ENCODE measurements around the gene NID1. TPM values are rescaled to one million over a fixed set of nuclear protein-coding genes. Genes with fewer than 3 reads are reported as not detected.

Gene NID1
- total RNA-seq, 1 donor = 204 TPM

DNA sequence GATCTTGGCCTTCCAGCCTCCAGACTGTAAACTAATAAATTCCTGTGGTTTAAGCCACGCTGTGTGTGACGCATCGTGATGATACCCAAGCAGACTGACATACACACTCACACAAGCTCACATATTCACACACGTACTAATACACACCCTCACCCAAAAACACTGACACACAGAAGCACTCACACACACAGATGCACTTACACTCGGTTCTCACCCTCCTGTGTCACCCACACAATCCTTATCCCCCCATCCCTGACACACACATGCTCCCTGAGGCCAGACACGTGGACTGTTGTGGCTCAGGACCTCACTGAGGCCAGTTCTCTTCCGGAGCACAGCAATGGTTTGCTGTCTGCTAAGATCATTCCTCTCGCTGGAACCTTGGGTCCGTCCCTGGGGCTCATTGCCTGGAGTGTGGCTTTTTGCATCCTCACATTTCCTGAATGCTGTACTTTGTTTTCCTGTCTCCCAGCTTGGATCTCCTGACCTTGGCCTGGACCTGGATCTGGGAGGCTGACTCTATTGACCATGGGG, 121.2 kb downstream of the NID1 start:
- DNase-seq (ENCODE audit: low read depth) = peak; percentile 99
- H3K4me3 ChIP-seq (ENCODE audit: low read depth, low read length) = no peak overlapping the region
- TF ChIP-seq, protein P1, sequence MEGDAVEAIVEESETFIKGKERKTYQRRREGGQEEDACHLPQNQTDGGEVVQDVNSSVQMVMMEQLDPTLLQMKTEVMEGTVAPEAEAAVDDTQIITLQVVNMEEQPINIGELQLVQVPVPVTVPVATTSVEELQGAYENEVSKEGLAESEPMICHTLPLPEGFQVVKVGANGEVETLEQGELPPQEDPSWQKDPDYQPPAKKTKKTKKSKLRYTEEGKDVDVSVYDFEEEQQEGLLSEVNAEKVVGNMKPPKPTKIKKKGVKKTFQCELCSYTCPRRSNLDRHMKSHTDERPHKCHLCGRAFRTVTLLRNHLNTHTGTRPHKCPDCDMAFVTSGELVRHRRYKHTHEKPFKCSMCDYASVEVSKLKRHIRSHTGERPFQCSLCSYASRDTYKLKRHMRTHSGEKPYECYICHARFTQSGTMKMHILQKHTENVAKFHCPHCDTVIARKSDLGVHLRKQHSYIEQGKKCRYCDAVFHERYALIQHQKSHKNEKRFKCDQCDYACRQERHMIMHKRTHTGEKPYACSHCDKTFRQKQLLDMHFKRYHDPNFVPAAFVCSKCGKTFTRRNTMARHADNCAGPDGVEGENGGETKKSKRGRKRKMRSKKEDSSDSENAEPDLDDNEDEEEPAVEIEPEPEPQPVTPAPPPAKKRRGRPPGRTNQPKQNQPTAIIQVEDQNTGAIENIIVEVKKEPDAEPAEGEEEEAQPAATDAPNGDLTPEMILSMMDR (IDR thresholded peaks at IDR 0.05; ENCODE audit: insufficient read depth, low read depth, low read length) = no peak

DNA sequence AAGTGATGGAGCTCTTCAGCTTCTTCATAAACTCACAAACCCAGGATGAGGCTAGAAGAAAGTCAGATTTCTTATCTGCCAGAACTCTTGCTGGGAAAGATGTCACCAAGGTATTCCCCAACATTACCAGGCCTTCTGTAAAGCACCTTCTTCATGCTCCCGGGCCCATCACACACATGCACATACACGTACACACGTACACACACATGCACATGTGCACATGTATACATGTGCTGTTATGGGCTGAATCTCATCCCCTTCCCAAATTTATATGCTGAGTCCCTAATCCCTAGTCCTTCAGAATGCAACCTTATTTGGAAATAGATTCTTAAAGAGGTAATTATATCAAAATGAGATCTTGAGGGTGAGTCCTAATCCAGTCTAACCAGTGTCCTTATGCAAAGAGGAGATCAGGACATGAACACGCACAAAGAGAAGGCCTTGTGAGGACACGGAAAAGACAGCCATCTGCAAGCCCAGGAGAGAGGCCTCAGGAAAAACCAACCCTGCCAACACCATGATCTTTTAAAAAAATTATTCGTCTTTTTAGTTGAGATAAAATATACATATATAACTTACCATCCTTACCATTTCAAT, 121.8 kb downstream of the NID1 start:
- TF ChIP-seq, protein P1 (IDR thresholded peaks at IDR 0.05; ENCODE audit: insufficient read depth, low read depth, low read length) = no peak
- no peak for DNase-seq (ENCODE audit: low read depth)
- H3K4me3 ChIP-seq (ENCODE audit: low read depth, low read length) = no peak overlapping the region

- H3K4me3 ChIP-seq (ENCODE audit: low read depth, low read length) = no peak overlapping the region
- no peak for DNase-seq (ENCODE audit: low read depth)
- TF ChIP-seq, protein P1 (IDR thresholded peaks at IDR 0.05; ENCODE audit: insufficient read depth, low read depth, low read length) = no peak
These were observed 122.3 kb downstream of the NID1 start for GRCh38 chr1:235942625-235942934.

- no peak overlapping the region for H3K4me3 ChIP-seq (ENCODE audit: low read depth, low read length)
- DNase-seq (ENCODE audit: low read depth) = peak; percentile 93
- TF ChIP-seq, protein P1 (IDR thresholded peaks at IDR 0.05; ENCODE audit: insufficient read depth, low read depth, low read length) = no peak
These were observed 122.8 kb downstream of the NID1 start for GRCh38 chr1:235941876-235942624.

GRCh38 chr1:235940285-235940684, 124.6 kb downstream of the NID1 start:
- no peak for DNase-seq (ENCODE audit: low read depth)
- no peak overlapping the region for H3K4me3 ChIP-seq (ENCODE audit: low read depth, low read length)
- TF ChIP-seq, protein P1 (IDR thresholded peaks at IDR 0.05; ENCODE audit: insufficient read depth, low read depth, low read length) = no peak

- no peak overlapping the region for H3K4me3 ChIP-seq (ENCODE audit: low read depth, low read length)
- peak; percentile 83 for DNase-seq (ENCODE audit: low read depth)
- TF ChIP-seq, protein P1 (IDR thresholded peaks at IDR 0.05; ENCODE audit: insufficient read depth, low read depth, low read length) = no peak
These were observed 125.5 kb downstream of the NID1 start for GRCh38 chr1:235939480-235939775.

Data from fibroblast of villous mesenchyme (primary cell).